Tibial artery (tissue), 4 donors: ENCODE data around the gene CBX2.

Source experiments
- DNase-seq, 2 donors: peaks; one replicate each; pipeline ENCODE4 v3.0.0-alpha.2; 2019
- H3K27ac ChIP-seq, 2 donors: fragments of 200-600 bp; sonication (generic) in 1 of 2; 1 replicate in 1 of 2; 2 replicates in 1 of 2; pipeline ENCODE4 v1.5.1; 2018 to 2019; ENCODE audit warnings: mild to moderate bottlenecking in 1 of 2
- H3K27me3 ChIP-seq, 2 donors: fragments of 200-600 bp; sonication (generic) in 1 of 2; one replicate each; pipeline versions ENCODE4 v1.5.1 to v1.6.0; 2016 to 2019
- H3K36me3 ChIP-seq, 3 donors: fragments of 200-600 bp; sonication (generic) in 2 of 3; one replicate each; pipeline ENCODE4 v1.5.1; 2016 to 2019; ENCODE audit warnings: mild to moderate bottlenecking in 2 of 3
- H3K4me1 ChIP-seq, 4 donors: fragments of 200-600 bp; sonication (generic) in 2 of 4; 1 replicate in 3 of 4; 2 replicates in 1 of 4; pipeline ENCODE4 v1.5.1; 2016 to 2019
- H3K4me3 ChIP-seq, 2 donors: fragments of 200-600 bp; sonication (generic) in 1 of 2; 1 replicate in 1 of 2; 2 replicates in 1 of 2; pipeline ENCODE4 v1.5.1; 2018 to 2019; ENCODE audit warnings: mild to moderate bottlenecking in 2 of 2
- H3K9me3 ChIP-seq, 3 donors: fragments of 200-600 bp; sonication (generic) in 1 of 3; one replicate each; pipeline ENCODE4 v1.5.1; 2016 to 2019
- intact Hi-C: fragments of 100-400 bp; cut with DNase I; formaldehyde crosslinking; loops from one replicate; pipeline ENCODE4 v1.15.0; 2023; ENCODE audit warnings: low total_unique reads
- TF ChIP-seq, protein P1 (sequence below), 2 experiments: fragments of 200-600 bp in 1 of 2; fragments of 450-650 bp in 1 of 2; IDR thresholded peaks; one replicate each; pipeline ENCODE4 v1.5.1; 2017 to 2019; ENCODE audit warnings: antibody characterized with exemption in 2 of 2, mild to moderate bottlenecking in 1 of 2, moderate library complexity in 1 of 2

Gene CBX2

GRCh38 chr17:79802039-79802735 lies 24.2 kb downstream of the CBX2 start:
- DNase-seq: no peak
- no peaks in the 10 kb centered on the region for H3K36me3 ChIP-seq
- H3K4me3 ChIP-seq: no peak overlapping the region
- H3K27me3 ChIP-seq: peaks cover 42 to 96% of the 10 kb centered on the region in 2 donors
- no peaks in the 10 kb centered on the region for H3K9me3 ChIP-seq
- H3K4me1 ChIP-seq: peaks cover 0 to 61% (median 36%) of the 10 kb centered on the region in 4 donors
- TF ChIP-seq, protein P1, sequence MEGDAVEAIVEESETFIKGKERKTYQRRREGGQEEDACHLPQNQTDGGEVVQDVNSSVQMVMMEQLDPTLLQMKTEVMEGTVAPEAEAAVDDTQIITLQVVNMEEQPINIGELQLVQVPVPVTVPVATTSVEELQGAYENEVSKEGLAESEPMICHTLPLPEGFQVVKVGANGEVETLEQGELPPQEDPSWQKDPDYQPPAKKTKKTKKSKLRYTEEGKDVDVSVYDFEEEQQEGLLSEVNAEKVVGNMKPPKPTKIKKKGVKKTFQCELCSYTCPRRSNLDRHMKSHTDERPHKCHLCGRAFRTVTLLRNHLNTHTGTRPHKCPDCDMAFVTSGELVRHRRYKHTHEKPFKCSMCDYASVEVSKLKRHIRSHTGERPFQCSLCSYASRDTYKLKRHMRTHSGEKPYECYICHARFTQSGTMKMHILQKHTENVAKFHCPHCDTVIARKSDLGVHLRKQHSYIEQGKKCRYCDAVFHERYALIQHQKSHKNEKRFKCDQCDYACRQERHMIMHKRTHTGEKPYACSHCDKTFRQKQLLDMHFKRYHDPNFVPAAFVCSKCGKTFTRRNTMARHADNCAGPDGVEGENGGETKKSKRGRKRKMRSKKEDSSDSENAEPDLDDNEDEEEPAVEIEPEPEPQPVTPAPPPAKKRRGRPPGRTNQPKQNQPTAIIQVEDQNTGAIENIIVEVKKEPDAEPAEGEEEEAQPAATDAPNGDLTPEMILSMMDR (IDR thresholded peaks at IDR 0.05): no peak
- intact Hi-C loops: no loop called here
- no peak overlapping the region for H3K27ac ChIP-seq

DNA sequence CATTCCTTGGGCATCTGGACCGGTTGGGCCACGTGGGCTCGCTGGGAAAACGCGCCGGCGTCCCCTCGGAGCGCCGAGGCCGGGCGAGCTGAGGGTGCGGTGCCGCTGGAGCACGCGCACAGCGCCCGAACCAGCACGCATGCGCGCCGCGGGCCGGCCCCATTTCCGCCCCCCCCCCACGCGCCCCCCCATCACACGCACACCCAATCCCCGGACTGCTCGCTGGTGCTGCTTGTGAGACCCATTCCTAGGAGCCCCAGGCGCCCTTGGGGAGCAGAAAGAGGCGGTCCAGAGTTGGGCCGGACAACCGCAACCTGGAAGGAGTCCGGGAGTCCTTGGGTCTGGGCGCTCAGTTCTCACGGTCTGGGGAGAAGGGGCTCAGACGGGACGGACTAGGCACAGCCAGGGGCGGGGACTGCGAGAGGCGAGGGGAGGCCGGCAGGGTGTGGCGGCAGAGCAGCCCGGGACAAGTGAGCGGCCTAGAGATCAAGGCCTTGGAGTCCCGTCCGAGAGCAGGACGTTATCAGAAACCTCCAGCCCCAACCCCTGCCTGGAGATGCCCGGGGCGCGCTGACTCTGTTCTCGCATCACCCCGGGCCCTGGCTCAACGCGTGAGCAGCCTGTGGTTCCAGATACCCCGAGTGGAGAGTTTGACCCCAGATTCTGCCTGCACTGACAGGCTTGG lies 24.9 kb downstream of the CBX2 start:
- Histone ChIP-seq H3K9me3 (no peaks in the 10 kb centered on the region), H3K36me3 (no peaks in the 10 kb centered on the region), H3K4me1 (peaks cover 0 to 55% (median 32%) of the 10 kb centered on the region in 4 donors), H3K27me3 (peaks cover 41 to 100% of the 10 kb centered on the region in 2 donors), H3K4me3 (no peak overlapping the region), H3K27ac (no peak overlapping the region)
- TF ChIP-seq, protein P1 (IDR thresholded peaks at IDR 0.05): no peak
- intact Hi-C loops: no loop called here
- DNase-seq: no peak

DNA sequence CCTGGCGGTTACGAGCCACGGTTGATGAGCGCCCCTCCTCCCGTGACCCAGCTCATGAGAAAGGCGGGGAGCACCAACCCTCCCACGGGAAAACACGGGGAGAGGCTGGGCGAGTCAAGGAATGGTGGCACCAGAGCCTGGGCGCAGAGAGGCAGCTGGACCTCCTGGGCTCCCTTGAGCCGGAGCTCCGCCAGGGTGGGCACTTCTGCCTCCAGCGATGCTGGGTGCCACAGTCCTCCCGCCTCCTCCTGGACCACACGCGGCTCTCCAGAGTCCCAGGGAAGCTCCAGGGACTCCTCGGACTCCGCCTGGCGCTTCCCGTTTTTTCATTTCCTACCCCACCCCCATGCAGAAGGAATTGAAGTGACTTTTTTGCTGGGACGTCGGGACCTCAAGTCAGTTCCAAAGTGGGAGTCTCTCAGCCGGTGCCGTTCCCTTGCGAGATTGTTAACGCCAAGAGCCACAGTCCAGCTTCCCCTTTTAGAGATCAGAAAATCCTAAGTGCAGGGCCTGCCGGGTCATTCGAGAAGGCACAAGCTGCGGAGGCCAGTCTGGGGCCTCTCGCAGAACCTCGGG lies 25.6 kb downstream of the CBX2 start:
- Histone ChIP-seq H3K4me1 (peaks cover 0 to 49% (median 25%) of the 10 kb centered on the region in 4 donors), H3K4me3 (no peak overlapping the region), H3K27ac (no peak overlapping the region), H3K9me3 (no peaks in the 10 kb centered on the region), H3K36me3 (no peaks in the 10 kb centered on the region), H3K27me3 (peaks cover 35 to 100% of the 10 kb centered on the region in 2 donors)
- DNase-seq: no peak
- TF ChIP-seq, protein P1 (IDR thresholded peaks at IDR 0.05): no peak
- intact Hi-C loops: no loop called here

DNA sequence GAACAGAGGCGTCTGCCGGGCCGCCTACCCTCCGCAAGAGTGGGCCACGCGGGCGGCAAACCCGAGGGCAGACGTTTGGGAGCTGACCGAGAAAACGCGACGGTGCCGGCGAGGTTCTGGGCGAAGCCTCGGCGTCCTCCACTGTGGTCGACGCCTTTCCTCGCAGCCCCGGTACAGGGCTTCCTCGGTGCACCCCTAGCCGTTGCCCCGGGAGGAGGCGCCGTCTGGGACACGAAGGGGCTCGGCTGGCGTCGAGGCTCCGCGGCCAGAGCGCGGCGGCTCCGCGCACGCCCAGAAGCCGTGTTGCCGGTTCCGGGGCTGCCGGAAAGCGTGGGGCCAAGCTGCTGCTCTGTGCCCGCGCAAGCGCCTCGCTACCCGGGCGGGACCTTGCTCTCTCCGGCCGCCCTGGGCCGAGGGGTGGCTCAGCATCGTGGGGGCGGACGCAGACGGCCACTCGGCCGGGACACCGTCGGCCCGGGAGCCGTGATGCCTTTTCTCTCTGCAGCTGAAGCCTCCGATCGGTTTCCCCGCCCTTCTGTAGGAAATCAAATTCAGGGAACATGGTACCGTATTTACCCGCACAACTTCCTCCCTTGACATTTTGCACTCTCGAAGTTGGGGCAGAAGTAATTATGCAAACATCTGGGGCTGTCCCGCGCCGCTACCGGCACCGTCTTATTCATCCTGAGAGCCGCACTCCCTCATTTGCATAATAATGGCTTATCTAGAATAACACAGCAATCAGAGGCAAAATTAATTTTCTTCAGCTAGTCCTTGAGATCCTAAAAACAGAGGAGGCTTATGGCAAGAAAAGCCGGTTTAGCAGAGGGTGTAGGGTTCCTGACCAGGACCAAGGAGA lies 26.3 kb downstream of the CBX2 start:
- Histone ChIP-seq H3K4me3 (no peak overlapping the region), H3K36me3 (no peaks in the 10 kb centered on the region), H3K4me1 (peaks cover 0 to 42% (median 18%) of the 10 kb centered on the region in 4 donors), H3K27ac (no peak overlapping the region), H3K9me3 (no peaks in the 10 kb centered on the region), H3K27me3 (peaks cover 30 to 100% of the 10 kb centered on the region in 2 donors)
- DNase-seq: no peak
- intact Hi-C loops: no loop called here
- TF ChIP-seq, protein P1 (IDR thresholded peaks at IDR 0.05): no peak
